Fibroblast of pulmonary artery (primary cell): Measurements from ENCODE around the gene CASP10.

Experiments used
- DNase-seq: peaks from one replicate; pipeline ENCODE4 v3.0.0-alpha.2; 2010; ENCODE audit warnings: low read depth
- H3K4me3 ChIP-seq: replicated peaks from 2 replicates; pipeline ENCODE4 v1.5.1; 2011; ENCODE audit warnings: low read depth, mild to moderate bottlenecking, control low read depth, low read length, moderate library complexity
- TF ChIP-seq, protein P1 (sequence below): IDR thresholded peaks from 2 replicates; pipeline ENCODE4 v1.5.1; 2011; ENCODE audit warnings: mild to moderate bottlenecking, control low read depth, low read length, inconsistent platforms; ENCODE audit errors: missing control alignments

The CASP10 gene

GRCh38 chr2:201188449-201188848 lies 5.5 kb downstream of the CASP10 start:
- DNase-seq: no peak
- TF ChIP-seq, protein P1, sequence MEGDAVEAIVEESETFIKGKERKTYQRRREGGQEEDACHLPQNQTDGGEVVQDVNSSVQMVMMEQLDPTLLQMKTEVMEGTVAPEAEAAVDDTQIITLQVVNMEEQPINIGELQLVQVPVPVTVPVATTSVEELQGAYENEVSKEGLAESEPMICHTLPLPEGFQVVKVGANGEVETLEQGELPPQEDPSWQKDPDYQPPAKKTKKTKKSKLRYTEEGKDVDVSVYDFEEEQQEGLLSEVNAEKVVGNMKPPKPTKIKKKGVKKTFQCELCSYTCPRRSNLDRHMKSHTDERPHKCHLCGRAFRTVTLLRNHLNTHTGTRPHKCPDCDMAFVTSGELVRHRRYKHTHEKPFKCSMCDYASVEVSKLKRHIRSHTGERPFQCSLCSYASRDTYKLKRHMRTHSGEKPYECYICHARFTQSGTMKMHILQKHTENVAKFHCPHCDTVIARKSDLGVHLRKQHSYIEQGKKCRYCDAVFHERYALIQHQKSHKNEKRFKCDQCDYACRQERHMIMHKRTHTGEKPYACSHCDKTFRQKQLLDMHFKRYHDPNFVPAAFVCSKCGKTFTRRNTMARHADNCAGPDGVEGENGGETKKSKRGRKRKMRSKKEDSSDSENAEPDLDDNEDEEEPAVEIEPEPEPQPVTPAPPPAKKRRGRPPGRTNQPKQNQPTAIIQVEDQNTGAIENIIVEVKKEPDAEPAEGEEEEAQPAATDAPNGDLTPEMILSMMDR: no peak
- no peak overlapping the region for H3K4me3 ChIP-seq

- TF ChIP-seq, protein P1: no peak
- no peak overlapping the region for H3K4me3 ChIP-seq
- peak; percentile 82 for DNase-seq
These were observed 8.4 kb downstream of the CASP10 start for GRCh38 chr2:201191132-201191875.

DNA sequence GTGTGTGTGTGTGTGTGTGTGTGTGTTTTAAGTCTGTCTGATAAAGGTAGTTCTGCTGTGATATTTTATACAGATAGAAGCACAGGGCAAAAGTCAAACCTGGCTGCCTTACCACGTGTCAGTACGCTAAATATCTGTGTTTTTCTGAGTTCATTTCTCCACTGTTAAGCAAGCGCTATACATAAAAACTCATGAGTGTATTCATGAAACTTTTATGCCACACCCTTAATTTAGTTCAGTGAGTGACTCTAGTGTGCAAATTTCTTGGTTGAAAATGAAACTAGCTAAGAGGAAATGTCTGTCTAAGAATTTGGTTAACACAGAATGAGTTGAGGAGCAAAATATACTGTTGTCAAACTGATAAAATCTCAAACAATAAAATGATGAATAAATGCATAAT lies 11.2 kb downstream of the CASP10 start:
- no peak for DNase-seq

DNA sequence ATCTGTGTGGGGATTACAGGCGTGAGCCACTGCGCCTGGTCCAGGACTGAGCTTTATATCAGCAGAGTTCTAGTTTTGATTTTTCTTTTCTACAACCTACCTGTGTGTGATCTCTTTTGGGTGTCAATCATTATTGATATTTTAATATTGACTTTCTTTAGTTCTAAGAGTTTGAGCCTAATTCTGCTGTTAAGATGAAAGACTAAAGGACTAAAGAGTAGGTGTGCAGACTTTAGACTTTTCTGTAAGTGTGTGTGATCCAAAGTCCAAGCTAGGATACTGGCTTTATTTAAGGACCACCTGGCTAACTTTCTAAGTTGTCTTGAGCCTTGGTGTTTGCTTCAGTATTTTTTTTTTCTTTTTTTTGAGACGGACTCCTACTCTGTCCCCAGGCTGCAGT lies 12.4 kb downstream of the CASP10 start:
- no peak for DNase-seq
- TF ChIP-seq, protein P1: no peak
- no peak overlapping the region for H3K4me3 ChIP-seq

More for the DNA sequence above, 11.2 kb downstream of the CASP10 start:
- H3K4me3 ChIP-seq: no peak overlapping the region
- TF ChIP-seq, protein P1: no peak

DNA sequence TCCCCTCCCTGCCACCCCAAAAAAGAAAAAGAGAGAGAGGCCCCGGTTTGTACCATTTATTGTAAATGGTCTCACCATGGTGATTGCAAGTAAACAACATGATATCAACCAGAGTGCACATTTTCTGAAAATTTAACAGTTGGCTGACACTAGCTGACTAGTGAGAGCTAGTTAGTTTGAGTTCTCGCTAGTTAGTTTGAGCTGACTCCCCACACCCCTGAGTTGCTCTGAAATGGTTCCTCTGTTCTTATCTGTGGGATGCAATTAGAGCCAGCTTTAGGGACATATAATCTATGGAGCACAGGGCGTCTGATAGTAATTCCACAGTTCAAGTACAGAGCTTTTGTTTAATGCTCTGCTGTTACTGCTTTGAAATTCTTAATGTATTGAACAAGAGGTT lies 13.1 kb downstream of the CASP10 start:
- no peak for DNase-seq
- H3K4me3 ChIP-seq: no peak overlapping the region
- TF ChIP-seq, protein P1: no peak

DNA sequence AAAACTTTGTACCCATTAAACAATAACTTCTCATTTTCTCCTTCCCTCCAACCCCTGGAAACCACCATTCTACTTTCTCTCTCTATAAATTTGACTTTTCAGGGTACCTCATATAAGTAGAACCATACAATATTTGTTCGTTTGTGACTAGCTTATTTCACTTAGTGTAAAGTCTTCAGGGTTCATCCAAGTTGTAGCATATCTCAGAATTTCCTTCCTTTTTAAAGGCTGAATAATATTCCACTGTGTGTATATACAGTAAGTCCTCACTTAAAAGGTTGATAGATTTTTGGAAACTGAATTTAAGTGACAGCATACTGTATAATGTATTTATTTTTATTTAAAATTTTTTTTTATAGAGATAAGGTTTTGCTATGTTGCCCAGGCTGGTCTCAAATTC lies 13.9 kb downstream of the CASP10 start:
- TF ChIP-seq, protein P1: no peak
- no peak for DNase-seq
- no peak overlapping the region for H3K4me3 ChIP-seq

GRCh38 chr2:201197781-201198180 lies 14.8 kb downstream of the CASP10 start:
- H3K4me3 ChIP-seq: no peak overlapping the region
- TF ChIP-seq, protein P1: no peak
- DNase-seq: no peak
